AG04450 (cell line): ENCODE data around the gene PRSS27. TPM values are rescaled to one million over a fixed set of nuclear protein-coding genes. Genes with fewer than 3 reads are reported as not detected.

Source experiments
- CTCF ChIA-PET: fragments of 300-600, 350-600 bp; formaldehyde crosslinking; extraction: SDS; loops from one replicate; lab custom pipeline; 2022; ENCODE audit warnings: antibody characterized with exemption, inconsistent platforms; lab: Charles Lee
- POLR2A ChIA-PET: fragments of 350-600 bp; formaldehyde crosslinking; extraction: SDS; loops from one replicate; lab custom pipeline; 2021; ENCODE audit warnings: antibody characterized with exemption, inconsistent platforms; lab: Yijun Ruan, JAX
- DNase-seq: peaks from one replicate; pipeline ENCODE4 v3.0.0-alpha.2; 2011; ENCODE audit warnings: low read depth, low spot score
- H3K27ac ChIP-seq: one replicate; pipeline ENCODE4 v1.5.1; 2012; ENCODE audit warnings: low read depth, low read length, control low read depth
- H3K27me3 ChIP-seq: one replicate; pipeline ENCODE4 v1.6.0; 2012; ENCODE audit warnings: low read length; ENCODE audit not compliant: control insufficient read depth, insufficient read depth
- H3K4me3 ChIP-seq: 2 replicates; pipeline ENCODE4 v1.5.1; 2011; ENCODE audit warnings: mild to moderate bottlenecking, low read depth, low read length, control low read depth
- H3K9me3 ChIP-seq: 2 replicates; pipeline ENCODE4 v1.5.1; 2012; ENCODE audit warnings: low read length; ENCODE audit not compliant: control insufficient read depth, insufficient read depth
- CTCF ChIP-seq: IDR thresholded peaks from 2 replicates; pipeline ENCODE4 v1.5.1; 2011; ENCODE audit warnings: low read depth, low read length, control low read depth, inconsistent platforms
- polyA plus RNA-seq: library from polyadenylated mRNA; depleted of rRNA; stranded (reverse); fragments of >200 nt; gene quantifications from 2 replicates; pipeline ENCODE4 v1.2.3, GENCODE V29; 2011

The PRSS27 gene
- polyA plus RNA-seq, 1 experiment = 0.32 TPM

GRCh38 chr16:2739625-2740430 is 19.8 kb upstream of the PRSS27 start:
- Histone ChIP-seq H3K9me3 (no peaks in the 10 kb centered on the region; the same call in 1 of the 2 replicates), H3K4me3 (no peak overlapping the region), H3K27ac (no peak overlapping the region), H3K27me3 (peaks cover 5% of the 10 kb centered on the region)
- no peak for DNase-seq
- ChIA-PET CTCF (no interaction called here), POLR2A (interaction anchor here (0.6 to 2.3 kb wide), 2 partner anchors 12 to 13 kb away, joined by 4 to 6 read pairs; partner anchors contain the start of gene SRRM2)
- TF ChIP-seq CTCF = no peak

- no peaks in the 10 kb centered on the region; the same call in 1 of the 2 replicates for H3K9me3 ChIP-seq
- ChIA-PET CTCF (no interaction called here), POLR2A (no interaction called here)
- no peak for TF ChIP-seq CTCF
- DNase-seq = no peak
- H3K27me3 ChIP-seq = peaks cover 5% of the 10 kb centered on the region
- no peak overlapping the region for H3K27ac ChIP-seq
- no peak overlapping the region for H3K4me3 ChIP-seq
Observed at GRCh38 chr16:2738615-2739014, 18.6 kb upstream of the PRSS27 start.

GRCh38 chr16:2737895-2738418 is 17.9 kb upstream of the PRSS27 start:
- no peak for TF ChIP-seq CTCF
- Histone ChIP-seq H3K9me3 (no peaks in the 10 kb centered on the region; the same call in 1 of the 2 replicates), H3K27me3 (peaks cover 5% of the 10 kb centered on the region), H3K4me3 (no peak overlapping the region), H3K27ac (no peak overlapping the region)
- ChIA-PET CTCF (no interaction called here), POLR2A (no interaction called here)
- DNase-seq = no peak

- TF ChIP-seq CTCF = no peak
- no peak overlapping the region for H3K27ac ChIP-seq
- ChIA-PET CTCF (no interaction called here), POLR2A (interaction anchor here (0.7 kb wide), 1 partner anchor 8 kb away, joined by 3 read pairs; no protein-coding TSS in a partner anchor)
- no peak for DNase-seq
- H3K4me3 ChIP-seq = no peak overlapping the region
- H3K9me3 ChIP-seq = no peaks in the 10 kb centered on the region; the same call in 1 of the 2 replicates
- peaks cover 10% of the 10 kb centered on the region for H3K27me3 ChIP-seq
Observed at GRCh38 chr16:2737238-2737605, 17.2 kb upstream of the PRSS27 start.
